Inferior parietal cortex (tissue), 1 donor: ENCODE measurements around the gene CDKN2A.

Source experiments
- DNase-seq: peaks from one replicate; pipeline ENCODE4 v3.0.0-alpha.2; 2016; ENCODE audit errors: extremely low spot score

CDKN2A gene

GRCh38 chr9:22005702-22006606 lies 11.8 kb upstream of the CDKN2A start:
- no peak for DNase-seq

DNA sequence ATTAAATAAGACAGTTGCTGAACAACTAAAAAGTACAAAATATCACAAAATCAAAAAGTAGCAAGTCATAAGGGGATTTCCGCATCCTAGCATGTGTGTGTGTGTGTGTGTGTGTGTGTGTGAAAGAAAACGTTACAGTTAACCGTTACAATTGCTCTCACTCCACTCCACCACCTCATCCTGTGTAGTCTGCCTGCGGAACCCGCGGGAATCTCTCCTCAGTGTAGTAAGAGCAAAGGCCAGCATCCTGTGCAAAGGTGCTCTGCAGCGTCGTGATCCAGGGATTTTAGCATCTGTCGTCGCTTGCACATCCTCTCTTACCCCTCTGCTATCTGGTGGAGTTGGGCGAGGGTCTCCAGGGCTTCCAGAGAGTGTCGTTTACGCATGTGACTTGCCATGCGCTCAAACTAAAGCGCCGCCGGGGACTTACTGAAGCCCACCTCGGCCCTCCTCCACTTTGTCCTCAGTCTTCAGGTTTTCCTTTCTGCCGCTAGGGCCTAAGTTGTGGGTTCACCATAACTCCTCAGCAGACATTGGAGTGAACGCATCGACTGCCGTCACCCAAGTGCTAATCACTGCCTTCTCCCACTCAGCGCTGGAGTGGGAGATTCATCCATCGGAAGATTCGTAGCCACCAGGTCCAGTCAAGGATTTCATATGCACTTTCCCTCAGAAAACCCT lies 11.0 kb upstream of the CDKN2A start:
- DNase-seq, result no peak

- DNase-seq, result no peak
Observed at GRCh38 chr9:22002038-22002437, 7.8 kb upstream of the CDKN2A start.

DNA sequence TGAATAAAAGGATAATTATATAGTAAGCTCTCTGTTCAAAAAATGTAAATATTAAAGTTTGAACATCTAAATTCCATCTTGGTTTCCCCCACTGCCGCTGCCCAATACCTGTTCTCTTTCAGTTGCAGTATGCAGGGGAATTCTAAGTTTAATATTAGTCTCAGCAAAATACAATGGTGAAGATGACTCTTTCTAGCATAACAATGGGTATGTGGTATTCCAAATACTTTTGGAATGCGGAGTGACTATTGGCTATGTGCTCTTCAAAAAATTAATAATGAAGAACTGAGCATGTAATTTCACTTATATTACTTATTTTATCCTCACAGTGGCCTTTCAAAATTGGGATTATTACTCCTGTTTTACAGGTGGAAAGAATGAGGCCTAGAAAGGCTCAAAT lies 3.8 kb upstream of the CDKN2A start:
- DNase-seq, result no peak

DNA sequence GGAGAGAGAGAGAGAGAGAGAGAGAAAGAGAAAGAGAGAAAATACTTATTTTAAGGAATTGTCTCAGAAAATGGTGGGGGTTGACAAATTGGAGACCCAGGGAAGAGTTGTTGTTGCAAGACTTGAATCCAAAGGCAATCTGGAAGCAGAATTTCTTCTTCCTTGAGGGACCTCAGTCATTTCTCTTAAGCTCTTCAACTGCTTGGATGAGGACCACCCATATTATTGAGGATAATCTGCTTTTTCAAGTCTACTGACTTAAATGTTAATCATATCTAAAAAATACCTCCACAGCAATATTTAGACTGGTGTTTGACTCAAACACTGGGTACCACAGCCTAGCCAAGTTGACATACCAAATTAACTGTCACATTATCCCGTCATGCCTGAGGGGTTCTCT lies 3.3 kb upstream of the CDKN2A start:
- DNase-seq, result no peak

DNA sequence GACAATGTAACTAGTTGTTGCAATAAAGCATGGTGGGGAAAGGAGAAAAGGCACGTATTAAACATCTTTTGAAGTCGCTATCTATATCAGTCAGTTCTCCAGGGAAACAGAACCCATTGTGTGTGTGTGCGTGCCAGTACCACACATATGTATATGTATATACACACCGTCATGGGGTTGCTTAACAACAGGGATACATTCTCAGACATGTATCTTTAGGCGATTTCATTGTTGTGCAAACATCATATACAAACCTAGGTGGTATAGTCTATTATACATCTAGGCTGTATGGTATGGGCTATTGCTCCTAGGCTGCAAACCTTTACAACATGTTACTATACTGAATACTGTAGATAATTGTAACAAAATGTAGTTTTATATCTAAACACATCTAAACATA lies 2.7 kb upstream of the CDKN2A start:
- no peak for DNase-seq

GRCh38 chr9:21996438-21996837 lies 2.2 kb upstream of the CDKN2A start:
- no peak for DNase-seq

- no peak for DNase-seq
Observed at GRCh38 chr9:21995666-21996398, 1.6 kb upstream of the CDKN2A start.

GRCh38 chr9:21995006-21995665 lies 944 bp upstream of the CDKN2A start:
- DNase-seq, result peak; percentile 38

GRCh38 chr9:21994556-21995005 lies 389 bp upstream of the CDKN2A start, which contains the start of gene CDKN2B-AS1:
Gene CDKN2B-AS1 (plus strand): TSS chr9:21994791.
- DNase-seq, result no peak

DNA sequence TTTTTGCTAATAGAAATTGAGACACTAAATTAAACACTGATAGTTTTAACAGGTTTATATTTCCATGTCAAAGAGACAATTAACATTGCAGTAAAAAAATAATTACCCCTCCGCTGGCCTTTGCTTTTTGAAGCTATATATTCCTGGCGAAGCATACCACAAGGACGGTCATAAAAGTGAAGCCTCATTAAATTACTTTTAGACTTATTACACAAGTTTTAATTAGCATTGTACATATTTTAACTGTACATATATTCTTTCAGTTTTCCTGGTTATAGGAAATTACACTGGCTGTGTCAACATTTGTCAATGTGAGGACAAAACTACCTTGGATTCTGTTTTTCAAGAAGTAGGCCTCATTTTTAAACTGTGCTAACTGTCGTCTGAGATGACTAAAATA lies 1.2 kb downstream of the CDKN2A start:
- DNase-seq, result no peak

DNA sequence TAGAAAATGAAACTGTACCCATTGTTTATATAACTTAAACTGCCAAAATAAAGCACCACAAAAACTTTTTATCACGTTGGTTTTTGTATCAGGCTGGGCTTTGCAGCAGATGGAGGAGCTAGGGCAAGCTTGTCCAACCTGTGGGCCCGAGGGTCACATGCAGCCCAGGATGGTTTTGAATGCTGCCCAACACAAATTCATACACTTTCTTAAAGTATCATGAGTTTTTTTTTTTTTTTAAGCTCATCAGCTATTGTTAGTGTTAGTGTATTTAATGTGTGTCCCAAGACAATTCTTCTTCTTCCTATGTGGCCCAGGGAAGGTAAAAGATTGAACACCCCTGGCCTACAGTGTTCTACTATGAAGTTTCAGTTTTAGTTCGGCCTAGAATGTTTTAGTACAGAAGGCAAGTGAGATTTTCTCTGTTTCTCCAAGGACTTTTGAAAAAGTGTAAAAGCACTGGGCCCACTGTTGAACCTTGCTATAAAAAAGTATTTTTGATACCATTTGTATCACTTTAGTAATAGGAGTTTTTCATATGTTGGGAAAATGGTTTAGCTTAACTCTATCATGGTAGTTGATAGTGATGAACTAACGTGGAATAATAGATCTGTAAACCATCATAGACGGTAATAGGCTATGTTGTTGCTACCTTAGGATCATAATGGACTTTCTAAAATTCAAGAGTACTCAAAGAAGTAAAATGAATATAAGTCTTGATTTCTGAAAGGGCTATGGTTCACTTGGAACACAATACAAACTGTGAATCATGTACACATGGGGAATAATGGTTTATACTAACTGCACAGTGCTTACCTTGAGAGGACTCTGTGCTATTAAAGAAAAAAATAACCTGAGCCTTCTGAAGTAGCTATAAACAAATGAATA lies 2.9 kb downstream of the CDKN2A start:
- DNase-seq, result no peak

GRCh38 chr9:21989440-21990189 lies 4.6 kb downstream of the CDKN2A start:
- DNase-seq, result no peak

DNA sequence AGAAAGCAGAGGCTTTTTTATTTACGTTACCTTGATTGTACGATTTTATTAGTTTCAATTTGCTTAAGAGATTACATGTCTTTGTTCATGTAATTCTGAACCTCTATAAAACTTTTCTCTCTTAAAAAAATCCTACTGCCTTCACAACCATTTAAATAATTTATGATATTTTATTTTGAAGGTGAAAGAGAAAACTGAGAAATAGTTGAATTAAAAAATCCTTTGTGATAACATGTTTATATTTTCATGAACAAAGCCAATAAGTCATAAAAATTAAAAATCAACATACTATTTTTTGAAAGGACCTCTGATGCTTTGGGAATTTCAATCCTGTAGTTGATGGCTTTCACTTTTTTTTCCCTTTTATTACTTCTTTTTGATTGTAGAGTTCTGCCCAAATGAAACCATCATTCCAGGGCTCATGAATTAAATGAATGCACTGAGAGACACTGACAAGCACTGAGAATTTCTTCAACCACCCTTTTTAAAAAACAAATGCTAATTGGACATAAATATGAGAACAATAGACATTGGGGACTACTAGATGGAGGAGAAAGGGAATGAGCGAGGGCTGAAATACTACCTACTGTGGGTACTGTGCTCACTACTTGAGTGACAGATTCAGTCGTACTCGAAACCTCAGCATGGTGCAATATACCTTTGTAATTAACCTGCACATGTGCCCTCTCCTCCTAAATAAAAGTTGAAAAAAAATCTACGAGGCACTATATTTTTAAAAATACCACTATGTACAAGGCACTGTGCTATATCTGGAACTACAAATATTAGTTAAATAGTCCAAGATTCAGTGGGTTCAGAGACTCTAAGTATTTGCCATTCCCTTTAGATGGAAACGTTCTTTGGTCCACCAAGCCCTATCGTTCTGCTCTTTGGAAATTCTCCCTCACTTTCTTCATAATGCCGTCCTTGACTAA lies 5.9 kb downstream of the CDKN2A start:
- no peak for DNase-seq

DNA sequence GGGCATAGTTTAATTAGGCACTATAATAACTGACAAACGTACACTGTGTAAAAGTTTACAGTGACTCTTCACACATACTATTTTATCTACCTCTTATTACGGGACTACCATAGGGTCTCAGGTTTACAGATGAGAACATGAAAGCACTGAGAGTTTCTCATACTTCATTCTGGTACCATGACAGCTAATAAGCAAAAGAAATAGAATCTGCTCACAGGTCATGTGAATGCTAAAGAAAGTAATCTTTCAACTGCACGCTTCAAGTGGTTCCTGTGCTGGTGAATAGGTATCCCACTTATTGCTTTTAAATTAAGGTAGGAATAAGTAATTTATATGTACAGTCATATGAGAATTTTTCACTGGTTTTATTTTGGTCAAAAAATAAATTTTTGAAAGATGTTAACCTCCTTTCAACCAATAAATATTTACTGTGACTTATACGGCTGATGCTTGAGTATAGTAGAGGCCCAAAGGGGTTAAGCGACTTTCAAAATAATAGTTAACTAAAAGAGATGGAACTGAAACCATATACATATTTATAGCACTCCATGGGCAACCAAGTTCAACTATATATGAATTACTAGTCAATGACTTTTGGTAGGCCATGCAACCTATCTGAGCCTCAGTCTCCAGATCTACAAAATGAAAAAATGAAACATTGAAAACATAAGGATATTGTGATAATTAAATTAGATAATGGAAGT lies 8.1 kb downstream of the CDKN2A start:
- no peak for DNase-seq

GRCh38 chr9:21984101-21984500 lies 10.1 kb downstream of the CDKN2A start:
- no peak for DNase-seq

DNA sequence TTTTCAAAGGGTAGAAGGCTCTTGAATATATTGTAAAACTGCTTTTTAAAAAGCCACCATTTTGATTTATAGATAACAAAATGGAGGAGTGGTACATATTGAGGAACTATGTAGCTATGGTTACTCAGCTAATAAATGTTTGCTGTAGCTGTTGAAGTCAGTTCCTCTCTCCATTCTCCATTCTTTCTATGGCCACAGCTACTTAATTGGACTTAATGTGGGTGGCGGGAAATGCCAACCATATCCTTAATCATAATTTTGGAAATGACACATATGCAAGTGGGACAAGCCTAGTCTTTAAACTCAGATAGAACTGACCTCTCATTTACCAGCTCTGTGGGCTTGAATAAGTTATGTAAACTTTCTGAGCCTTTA lies 10.6 kb downstream of the CDKN2A start:
- no peak for DNase-seq

DNA sequence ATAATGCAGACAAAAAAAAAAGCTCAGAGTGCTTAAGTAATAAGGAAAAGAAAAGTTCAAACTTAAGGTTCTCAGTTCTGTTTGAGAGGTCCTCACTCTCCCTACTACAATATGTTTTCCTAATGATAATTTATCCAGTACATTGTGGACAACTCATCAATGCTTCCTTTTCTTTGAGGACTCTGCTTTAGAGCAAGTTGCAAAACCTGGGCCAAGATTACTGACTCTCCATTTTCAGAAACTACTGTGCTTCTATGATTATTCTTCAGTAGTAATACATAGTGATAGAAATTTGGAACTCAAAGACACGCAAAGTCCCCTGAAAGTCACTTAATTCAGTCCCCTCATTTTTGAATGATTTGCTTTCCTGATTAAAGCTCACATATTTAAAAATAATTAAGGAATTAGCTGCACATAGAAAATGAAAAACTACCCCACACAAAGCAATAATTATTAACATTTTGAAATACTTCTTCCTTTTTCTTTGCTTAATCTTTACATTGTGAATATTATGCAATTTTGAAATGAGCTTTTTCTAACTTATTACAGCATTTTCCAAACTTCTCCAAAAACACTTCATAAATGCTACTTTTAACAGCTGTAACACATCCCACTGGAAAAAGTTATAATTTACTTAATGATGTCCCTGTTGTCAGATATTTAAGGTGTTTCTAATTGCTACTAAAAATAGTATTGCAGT lies 11.2 kb downstream of the CDKN2A start:
- DNase-seq, result no peak
